Stimulated activated CD4-positive, alpha-beta T cell treated with anti-CD3 and anti-CD28 coated beads, TNF-alpha, amount 100 ng/mL, for 4 hours (primary cell): ENCODE measurements around the gene TLR7.

ENCODE experiments used
- DNase-seq, 3 experiments: peaks; one replicate each; pipeline ENCODE4 v3.0.0-alpha.2; 2020; ENCODE audit warnings: low read depth in 3 of 3

The TLR7 gene

GRCh38 chrX:12891171-12891570 is 24.3 kb downstream of the TLR7 start:
- no peak for DNase-seq

GRCh38 chrX:12891915-12892506 is 25.1 kb downstream of the TLR7 start:
- no peak for DNase-seq

- DNase-seq, result no peak
Measured at GRCh38 chrX:12892716-12893115, 25.8 kb downstream of the TLR7 start.

- DNase-seq, result peak in 2 of 3 experiments; percentile 2 to 3
Measured at GRCh38 chrX:12894074-12895030, 27.5 kb downstream of the TLR7 start.

GRCh38 chrX:12895866-12896265 is 29.0 kb downstream of the TLR7 start:
- DNase-seq, result no peak

GRCh38 chrX:12896935-12897334 is 30.1 kb downstream of the TLR7 start:
- no peak for DNase-seq

- no peak for DNase-seq
Measured at GRCh38 chrX:12898073-12898472, 31.2 kb downstream of the TLR7 start.

GRCh38 chrX:12899506-12899905 is 32.6 kb downstream of the TLR7 start:
- no peak for DNase-seq

- DNase-seq, result peak; percentile 22 to 35 (median 35)
Measured at GRCh38 chrX:12901486-12901885, 34.6 kb downstream of the TLR7 start.

- no peak for DNase-seq
Measured at GRCh38 chrX:12903646-12904045, 36.8 kb downstream of the TLR7 start.

- DNase-seq, result no peak
Measured at GRCh38 chrX:12906046-12906761, 39.3 kb downstream of the TLR7 start, which contains the start of gene TLR8. TSS of gene TLR8 (plus strand) at chrX:12906620. CDS start at chrX:12906707, 87 bp downstream.

GRCh38 chrX:12910423-12911121 is 43.7 kb downstream of the TLR7 start:
- DNase-seq, result no peak

- DNase-seq, result no peak
Measured at GRCh38 chrX:12911122-12911470, 44.2 kb downstream of the TLR7 start.

GRCh38 chrX:12912791-12913482 is 46.1 kb downstream of the TLR7 start:
- no peak for DNase-seq

GRCh38 chrX:12917753-12918152 is 50.9 kb downstream of the TLR7 start:
- no peak for DNase-seq

- no peak for DNase-seq
Measured at GRCh38 chrX:12919051-12919450, 52.2 kb downstream of the TLR7 start.

- DNase-seq, result no peak
Measured at GRCh38 chrX:12919620-12920019, 52.7 kb downstream of the TLR7 start.

GRCh38 chrX:12920990-12921389 is 54.1 kb downstream of the TLR7 start:
- DNase-seq, result no peak

- no peak for DNase-seq
Measured at GRCh38 chrX:12921886-12922598, 55.2 kb downstream of the TLR7 start.

GRCh38 chrX:12922599-12922919 is 55.7 kb downstream of the TLR7 start:
- no peak for DNase-seq

GRCh38 chrX:12929701-12930100 is 62.8 kb downstream of the TLR7 start:
- DNase-seq, result no peak
